GM19468 (cell line): ENCODE data around the gene LRRC61.
"Not testable (repeated sequence)": the region's sequence is repeated elsewhere in the genome, so short reads cannot be mapped to it uniquely, and the experiment has no call there.

Experiments
- ATAC-seq: cut with Tn5 transposase; IDR thresholded peaks from one replicate; pipeline ENCODE4 v1.9.1; 2021; ENCODE audit warnings: mild to moderate bottlenecking, moderate library complexity, moderate number of reproducible peaks; ENCODE audit not compliant: unreplicated experiment; ENCODE audit errors: extremely low read depth

The LRRC61 gene, protein sequence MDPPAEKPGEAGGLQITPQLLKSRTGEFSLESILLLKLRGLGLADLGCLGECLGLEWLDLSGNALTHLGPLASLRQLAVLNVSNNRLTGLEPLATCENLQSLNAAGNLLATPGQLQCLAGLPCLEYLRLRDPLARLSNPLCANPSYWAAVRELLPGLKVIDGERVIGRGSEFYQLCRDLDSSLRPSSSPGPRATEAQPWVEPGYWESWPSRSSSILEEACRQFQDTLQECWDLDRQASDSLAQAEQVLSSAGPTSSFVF

DNA sequence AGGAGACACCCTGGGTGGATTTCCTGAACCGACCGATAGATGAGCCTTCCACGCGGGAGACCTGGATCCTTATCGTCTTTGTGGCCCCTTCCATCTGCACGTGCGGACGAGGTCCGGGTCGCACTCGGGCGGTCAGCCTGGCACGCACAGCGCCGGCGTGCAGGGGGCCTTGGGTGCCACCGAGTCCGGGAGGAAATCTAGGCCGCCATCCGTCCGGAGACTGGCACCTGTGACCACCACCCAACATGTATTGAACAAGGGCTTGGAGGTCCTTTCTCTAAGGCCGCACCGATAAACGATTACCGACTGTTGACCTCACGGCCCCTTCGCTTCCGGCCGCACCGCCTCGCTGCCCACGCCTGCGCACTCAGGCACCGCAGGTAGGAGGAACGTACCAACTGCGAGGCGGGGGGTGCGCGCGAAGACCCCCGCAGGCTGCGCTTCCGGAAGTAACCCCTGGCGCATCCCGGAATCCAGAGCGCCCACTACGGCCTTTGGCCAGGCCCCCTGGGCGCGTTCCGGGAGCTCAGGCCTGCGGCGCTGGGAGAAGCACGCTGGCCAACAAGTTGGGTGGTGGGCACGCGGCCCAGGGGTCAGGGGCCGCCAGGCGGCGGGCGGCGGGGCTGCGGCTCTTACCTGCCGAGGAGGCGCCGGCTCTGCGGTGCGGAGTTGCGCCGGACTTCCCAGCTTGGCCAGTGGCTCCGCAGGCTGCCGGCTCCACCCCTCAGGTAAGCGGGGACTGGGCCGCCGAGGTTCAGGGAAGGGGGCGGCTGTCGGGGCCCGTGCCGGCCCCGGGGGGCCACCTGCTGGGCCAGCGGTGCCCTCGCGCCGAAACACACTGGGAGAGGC lies at the start of gene LRRC61, which contains the start of gene ACTR3C:
Gene LRRC61, plus strand, starts transcription at position 523 of the 849 bp plus-strand sequence. CDS start 13,507 bp downstream, outside the sequence.
Gene ACTR3C, minus strand, starts transcription at position 713 of the 849 bp plus-strand sequence. CDS start 28,249 bp downstream, outside the sequence.
- ATAC-seq, result peak; percentile 21

DNA sequence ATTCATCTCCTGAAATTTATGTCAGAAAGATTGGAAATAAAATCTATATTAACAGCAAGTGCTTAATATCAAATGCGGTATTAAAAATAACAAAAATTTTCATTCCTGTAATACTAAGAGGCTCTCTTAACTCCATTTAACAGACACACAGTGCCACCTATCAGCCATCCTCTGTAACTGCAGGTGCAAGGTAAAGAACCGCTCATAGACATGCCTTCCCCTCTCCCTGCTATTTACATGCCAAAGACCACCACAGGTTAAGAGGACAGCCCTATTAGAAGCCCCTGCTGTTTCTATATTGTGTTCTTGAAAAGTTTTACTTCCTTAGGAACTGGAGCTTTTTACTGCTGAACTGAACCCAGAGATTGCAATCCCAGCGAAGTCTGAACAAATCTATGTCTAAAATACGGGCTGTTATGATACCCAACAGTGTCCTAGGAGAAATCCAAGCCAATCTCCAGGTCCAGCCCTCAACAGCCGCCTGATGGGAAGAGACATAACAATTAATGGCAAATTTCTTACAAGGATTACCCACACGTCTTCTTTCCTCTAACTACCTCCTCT lies 46.9 kb upstream of the LRRC61 start:
- not testable (repeated sequence) for ATAC-seq

DNA sequence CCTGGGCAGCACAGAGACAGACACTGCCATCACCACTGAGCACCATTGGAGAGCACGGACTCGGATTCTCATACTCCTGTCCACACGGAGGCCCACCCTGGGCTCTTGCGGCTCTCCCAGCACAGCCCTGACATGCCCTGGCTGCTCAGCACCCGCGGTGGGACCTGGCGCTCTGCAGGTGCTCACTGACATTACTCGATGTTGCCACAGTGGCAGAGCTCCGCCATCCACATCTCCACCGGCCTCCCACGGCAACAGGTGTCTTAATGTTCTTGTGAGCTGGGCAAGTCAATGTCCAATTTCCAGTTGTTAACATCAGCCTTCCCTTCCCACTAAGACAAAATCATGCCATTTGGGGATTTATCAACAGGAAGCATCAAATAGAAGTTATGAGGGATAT lies 44.8 kb upstream of the LRRC61 start:
- ATAC-seq, result not testable (repeated sequence)

DNA sequence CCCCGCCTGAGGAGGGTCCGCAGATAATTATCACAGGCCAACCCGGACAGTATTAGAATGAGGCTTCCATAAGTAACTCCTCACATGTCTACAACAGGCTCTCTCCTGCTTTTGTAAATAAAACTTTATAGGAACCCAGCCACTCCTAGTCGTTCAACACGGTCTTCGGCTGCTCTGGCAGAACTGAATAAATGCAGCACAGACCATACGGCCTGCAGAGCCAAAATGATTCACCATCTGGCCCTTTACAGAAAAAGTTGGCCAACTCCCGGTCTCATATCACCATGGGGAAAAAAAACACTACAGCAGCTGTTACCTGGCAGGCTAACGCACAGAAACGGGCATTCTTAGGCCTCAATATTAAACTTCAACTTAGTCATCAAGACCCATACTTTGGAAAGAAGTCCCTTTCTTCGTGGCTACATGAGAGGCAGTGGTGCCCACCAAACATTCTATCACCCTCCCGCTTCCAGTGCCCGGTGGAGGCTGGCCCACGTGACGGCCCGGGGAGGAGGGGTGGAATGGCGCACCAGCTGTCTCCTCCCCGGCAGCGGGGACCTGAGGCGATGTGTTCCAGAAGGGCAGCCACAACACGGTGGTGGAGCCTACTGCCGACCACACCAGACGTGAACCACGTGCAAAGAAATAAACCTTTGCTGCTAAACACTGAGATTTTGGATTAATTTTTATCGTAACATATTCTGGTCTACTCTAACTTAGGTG lies 41.3 kb upstream of the LRRC61 start:
- not testable (repeated sequence) for ATAC-seq

DNA sequence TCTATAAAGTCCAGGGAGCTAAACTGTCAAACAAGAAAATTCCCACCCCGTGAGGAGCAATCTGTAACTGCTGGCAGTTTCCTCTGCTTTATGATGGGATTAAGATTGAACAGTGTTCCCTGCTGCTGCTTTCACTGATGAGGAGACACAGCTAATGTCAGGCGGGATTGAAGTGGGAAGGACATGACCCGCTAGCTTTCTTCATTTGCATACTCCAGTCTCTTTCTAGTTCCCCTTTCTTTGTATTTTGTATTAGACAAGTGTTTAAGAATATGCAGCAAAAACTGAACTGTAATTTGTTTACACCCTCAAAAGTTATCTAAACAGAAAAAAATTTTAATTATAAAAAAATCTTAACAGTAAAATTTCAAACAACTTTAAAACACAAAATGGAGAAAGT lies 40.0 kb upstream of the LRRC61 start:
- ATAC-seq, result not testable (repeated sequence)

DNA sequence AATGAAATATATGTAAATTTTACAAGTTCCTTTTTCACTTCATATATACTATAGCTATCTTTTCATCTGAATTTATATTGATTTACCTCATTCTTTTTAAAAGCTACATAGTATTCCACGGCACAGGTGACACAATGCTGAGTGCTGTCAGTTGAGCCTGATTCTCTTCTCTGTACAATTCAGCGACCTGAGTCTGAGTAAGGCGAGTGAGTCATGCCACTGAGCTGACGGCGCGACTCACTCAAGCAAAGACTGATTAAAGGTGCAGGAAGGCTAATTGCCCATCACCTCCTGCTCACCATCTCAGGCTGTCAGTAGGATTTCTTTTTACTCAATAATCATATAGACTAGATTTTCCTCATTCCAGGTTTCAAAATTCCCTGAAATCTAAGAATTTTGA lies 39.5 kb upstream of the LRRC61 start:
- ATAC-seq, result not testable (repeated sequence)

DNA sequence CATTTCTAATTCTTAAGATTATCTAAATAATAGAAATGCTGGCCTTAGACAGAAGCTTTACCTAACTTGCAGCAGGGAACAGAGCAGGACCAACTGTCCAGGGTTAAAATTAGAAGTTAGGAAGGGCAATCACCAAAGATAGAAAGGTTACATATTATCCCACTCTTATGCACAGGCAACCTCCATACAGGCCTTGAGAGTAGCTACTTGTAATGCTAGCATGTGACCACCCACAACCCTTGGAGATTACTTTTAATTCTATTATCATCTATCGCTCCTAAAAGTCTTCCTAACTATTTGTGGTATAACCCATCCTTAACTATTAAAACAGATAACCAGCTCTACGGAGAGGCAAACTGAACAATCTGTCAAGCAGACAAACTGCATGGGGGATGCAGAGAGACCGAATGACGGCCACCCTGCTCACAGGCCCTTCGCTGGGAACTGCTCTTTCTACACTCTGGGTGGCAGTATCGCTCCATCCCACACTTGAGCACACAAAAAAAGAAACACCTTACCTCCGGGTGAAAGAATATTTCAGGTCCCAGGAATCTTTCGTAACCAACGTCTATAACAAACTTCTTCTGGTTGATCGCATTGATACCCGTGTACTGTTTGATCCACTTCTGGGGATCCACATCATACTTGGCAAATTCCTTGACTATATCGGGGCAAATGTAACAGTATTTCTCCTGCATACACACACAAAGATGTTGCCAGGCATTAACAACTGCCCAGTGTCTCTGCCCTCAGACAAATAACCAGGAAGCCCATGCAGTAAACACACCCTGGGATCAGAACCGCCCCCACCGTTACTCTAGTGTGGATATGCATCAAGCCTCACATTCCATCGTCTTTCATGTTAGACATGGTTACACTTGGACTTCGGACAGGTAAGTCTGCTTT lies 37.1 kb upstream of the LRRC61 start:
- not testable (repeated sequence) for ATAC-seq

DNA sequence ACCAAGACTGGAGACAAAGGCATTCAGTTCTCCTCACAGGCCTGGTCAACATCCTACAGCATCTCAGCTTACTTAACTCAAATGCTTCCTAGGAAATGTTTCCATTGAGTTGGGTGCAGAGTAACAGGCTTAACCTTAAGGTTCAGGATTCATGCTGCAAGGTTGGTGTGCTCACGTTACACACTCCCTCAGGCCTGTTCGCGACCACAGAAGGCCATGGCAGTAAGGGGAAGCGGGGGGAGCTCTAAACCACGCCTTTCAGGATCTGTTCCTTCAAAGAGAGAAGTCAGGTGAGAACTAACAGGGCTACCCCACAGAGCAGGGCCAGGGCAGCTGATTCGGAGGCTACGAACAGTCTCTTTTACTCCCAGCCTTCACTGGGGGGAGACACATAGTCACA lies 35.3 kb upstream of the LRRC61 start:
- not testable (repeated sequence) for ATAC-seq

DNA sequence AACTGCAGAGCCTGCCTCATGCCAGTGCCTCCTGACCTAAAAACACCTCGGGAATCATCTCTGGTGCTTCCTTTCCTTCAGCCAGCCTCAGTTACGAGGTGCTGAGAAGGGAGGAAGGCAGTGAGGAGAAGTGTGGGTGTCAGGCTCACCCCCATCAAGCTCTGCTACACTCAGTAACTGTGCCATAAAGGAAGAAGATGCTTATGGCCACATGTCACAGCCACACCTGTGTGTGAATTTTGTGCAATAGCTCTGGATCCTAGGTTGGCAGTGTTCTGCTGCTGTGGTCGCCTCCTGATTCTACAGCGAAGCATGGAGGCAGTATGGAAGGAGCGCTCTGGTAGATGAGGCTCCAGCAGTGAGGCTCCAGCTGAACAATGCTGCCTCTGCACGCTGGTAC lies 34.3 kb upstream of the LRRC61 start:
- not testable (repeated sequence) for ATAC-seq

DNA sequence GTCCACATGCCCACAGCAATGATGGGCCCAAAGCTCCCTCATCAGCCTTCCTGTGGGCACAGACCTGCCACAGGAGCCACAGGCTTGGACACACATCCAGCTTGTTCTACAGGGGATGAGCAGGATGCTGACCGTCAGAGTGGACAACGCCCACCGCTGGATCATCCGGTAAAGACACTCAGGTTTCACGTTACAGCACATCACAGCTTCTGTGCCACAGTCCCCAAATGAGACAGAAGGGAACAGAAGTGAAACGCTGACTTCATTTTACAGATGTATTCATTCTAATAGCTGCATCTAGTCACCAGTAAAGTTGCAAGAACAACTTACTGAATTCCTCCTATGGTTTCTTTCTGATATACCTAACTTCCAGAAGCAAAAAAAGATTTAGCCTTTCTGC lies 32.8 kb upstream of the LRRC61 start:
- ATAC-seq, result not testable (repeated sequence)

DNA sequence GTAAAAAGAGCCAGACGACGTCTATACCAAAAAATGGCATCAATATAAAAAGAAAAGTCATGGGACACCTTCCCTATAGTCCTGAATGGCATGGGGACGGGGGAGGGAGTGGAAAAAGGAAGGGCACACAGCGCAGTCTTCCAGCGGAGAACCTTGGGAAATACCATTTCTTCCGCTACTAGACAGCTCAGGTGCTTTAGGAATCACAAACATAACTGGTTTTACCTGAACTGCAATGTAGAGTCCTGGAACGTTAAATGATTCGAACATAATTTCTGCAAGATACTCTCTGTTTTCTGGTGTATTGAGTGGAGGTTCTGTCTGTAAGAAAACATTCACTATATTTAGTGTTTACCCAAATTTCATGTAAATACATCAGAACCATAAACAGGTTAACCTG lies 28.1 kb upstream of the LRRC61 start:
- not testable (repeated sequence) for ATAC-seq

DNA sequence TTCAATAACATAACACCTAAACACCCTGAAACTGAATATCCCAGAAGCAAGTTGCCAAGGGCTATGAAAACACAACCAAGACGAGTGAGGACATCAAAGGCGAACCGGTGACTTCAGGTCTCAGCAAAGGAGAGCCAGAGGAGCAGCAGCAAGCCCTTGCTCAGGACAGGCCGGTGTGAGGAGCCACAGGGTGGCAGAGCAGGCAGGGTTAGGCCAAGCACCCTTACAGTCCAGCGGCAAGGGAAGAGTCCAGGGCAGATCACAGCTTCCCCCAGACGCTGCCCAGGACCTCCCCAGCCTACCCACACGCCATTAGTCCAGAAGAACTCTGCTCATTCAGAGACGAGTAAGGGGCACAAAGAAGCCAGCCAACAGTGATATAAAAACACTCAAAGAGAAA lies 27.5 kb upstream of the LRRC61 start:
- not testable (repeated sequence) for ATAC-seq

DNA sequence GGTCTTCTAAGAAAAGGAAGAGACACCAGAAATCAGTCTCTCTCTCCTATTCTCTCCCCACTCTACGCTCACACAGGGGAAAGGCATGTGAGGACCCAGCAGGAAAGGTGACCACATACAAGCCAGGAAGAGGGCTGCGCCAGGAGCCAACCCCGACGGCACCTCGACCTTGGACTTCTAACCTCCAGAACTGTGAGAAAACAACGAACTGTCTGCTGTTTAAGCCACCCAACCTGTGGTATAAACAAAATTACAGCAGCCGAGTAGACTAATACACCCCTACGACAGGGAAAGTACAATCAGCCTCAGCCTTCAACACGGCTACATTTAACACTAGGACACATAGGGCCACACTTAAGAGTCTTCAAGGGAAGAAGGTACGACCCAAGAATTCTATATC lies 26.4 kb upstream of the LRRC61 start:
- not testable (repeated sequence) for ATAC-seq

DNA sequence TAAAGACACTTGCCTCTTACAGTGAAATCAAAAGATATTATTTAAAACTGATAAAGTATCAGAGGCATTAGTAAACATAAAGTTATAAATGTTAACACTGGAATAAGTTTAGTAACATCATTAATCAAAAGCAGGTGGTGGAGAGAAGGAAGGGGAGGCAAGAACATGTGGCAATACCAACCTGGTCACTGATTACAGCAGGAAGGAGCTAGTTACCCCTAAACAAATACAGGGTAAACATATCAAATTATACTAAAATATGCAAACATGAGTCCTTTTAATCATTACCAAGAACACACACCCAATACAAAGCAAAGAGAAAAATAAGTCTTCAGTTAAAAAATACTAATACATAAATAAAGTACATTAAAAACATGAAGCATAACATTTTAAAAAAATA lies 25.2 kb upstream of the LRRC61 start:
- ATAC-seq, result not testable (repeated sequence)

DNA sequence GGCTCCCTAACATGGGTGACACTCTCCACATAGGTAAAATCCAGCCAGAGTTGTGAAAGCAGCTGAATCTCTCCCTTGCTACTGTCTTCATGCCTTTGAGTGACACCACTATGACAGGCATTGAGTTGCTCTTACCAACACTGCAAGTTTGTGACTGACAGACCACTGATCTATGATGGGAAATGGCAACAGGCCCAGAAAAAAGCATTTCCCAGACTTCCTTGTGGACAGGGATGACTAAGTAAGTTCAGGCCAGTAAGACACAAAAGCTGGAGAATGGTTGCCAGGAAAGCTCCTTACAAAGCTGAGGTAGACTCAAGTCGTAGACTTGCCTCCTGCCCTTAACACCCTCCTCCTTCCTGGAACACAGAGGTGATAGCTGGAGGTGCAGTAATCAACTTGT lies 20.2 kb upstream of the LRRC61 start:
- not testable (repeated sequence) for ATAC-seq

DNA sequence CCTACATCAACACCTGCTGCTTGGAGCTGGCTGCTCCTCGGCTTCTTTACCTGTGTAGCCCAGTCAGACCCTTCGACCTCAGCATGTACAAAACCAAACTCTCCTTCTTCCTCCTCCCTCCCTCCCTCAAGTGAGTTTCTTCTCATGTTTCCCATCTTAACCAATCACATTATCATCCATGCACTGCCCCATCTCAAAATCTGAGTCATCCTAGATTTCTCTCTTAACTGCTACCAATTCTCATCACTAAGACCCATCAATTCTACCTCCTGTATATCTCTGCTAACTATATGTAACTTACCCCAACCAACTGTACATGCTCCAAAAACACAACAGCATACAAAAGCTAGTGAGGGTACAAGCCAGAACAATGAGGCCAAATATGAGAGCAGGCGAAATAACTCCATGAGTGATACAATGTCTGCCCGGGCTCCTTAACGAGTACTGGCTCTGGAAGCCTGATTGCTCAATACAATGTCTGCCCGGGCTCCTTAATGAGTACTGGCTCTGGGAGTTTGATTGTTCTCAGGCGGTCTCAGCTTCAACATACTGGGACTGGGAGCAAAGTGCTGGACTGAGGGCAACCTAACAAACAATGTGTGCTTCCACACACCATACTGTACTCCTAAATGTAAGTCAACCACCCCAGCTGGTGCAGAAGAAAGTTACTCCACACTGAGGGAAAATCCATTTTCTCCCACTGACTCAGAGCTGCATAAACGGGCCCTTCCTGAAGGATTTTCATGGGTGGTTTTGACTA lies 18.5 kb upstream of the LRRC61 start:
- not testable (repeated sequence) for ATAC-seq

DNA sequence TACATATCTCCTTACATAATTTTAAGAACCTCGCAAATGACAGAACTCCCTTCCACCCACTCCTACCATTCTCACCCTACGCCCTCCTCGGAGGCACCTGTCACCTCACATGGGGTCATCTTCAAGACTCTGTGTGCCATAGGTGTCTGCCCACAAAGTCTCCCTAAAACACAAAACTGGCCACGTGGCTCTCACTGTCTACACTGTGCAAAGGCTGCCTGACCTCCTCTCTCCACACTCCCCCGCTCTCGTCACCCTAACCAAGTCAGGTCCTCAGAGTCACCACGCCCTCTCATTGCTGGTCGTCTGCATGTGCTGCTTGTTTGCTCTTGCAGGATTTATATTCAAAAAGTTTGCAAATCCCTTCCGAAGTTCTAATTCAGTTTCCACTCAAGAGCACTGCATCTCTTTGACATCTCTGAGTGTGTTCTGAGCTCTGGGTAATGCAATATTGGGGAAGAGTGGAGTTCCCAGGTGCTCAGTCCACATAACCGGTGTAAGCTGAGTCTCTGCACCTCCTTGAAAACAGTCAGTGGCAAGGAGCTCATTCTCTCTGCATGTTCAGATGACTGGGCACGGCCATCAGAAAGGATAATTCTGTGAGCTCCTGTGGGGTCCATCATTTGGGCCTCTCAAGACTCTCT lies 17.8 kb upstream of the LRRC61 start:
- not testable (repeated sequence) for ATAC-seq

DNA sequence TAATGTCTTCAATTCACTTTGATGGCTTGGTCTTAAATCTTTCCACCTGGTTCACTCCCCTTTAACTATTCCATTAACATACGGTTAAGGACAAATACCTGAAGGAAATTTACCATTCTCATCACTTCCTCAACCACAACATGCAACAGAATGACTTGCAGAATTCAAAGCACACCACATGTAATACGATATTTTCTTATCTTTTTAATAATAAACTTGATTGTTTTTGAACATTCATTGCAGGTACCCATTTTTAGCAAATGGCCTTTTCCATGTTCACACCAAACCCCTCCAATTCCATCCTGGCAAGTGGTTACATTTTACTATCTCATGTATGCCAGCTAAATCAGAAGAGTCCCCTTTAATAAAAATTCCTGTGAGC lies 17.3 kb upstream of the LRRC61 start:
- ATAC-seq, result not testable (repeated sequence)
